ENCODE measurements around the gene GPA33.
A peak's percentile ranks its signal among the peaks of the same experiment; 100 is the strongest.

GPA33 gene

DNA sequence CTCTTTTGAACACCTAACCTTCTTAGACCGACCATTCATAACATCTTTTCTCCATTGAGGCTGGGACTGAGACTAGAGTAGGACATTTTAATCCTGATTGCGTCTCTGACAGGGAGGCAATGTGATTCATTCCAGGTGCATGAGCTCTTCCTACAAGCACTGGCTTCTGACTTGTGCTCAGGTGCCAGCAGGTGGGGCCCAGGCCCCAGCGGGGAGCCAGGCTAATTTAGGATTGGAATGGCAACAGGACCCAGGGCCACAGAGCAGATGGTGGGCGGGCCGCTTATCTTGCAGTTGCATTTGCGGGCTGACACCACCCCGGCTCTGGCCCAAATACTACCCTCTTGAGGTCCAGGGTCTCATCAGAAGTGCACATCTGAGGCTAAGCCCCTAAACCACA, 4.1 kb downstream of the GPA33 start:
- no peak for DNase-seq (ENCODE audit: low read depth)

DNA sequence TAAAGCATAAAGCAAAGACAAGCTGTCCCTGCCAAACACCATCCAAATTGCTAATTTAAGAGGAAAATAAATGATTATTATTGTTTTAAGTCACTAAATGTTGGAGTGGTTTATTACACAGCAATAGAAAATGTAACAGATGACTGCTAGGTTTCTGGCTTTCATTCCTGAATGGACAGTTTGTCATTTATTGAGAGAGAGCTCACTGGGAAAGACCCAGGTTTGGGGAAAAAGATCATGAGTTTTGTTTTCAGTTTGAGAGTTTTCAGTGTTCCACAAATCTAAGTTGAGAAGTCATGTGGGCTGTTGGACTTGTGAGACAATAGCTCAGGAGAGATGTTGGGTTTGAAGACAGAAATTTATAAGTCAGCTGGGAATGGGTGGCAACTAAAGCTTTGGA, 5.4 kb downstream of the GPA33 start:
- no peak for DNase-seq (ENCODE audit: low read depth)

GRCh38 chr1:167083871-167084270, 6.3 kb downstream of the GPA33 start:
- DNase-seq (ENCODE audit: low read depth), result no peak

DNA sequence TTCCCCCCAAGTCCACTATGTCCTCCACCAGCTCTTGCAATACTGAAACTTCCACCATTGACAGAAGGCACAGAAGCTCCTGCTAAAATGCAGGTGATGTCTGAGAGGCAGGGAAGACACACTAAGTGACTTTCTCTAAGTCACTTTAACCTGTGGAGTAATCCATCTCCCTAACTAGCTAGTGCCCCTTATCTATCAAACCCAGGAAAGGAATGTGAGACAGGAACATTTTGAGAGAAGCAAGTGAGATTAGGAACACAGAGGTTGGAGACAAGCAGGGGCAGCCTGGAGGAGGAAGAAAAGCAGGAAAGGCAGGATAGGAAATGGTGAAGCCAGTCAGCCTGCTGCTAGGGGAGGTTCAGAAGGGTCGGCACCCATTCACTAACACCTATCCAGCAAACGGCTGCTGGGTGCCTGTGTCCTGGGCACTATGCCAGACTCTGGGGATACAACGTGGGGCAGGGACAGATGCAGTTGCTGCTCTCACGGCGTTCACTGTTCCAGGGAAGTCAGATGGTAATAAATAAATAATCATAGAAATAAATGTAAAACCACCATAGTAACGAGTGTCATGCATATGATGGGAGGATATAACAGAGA, 7.0 kb downstream of the GPA33 start:
- DNase-seq (ENCODE audit: low read depth), result no peak

- DNase-seq (ENCODE audit: low read depth), result no peak
Measured at GRCh38 chr1:167082511-167083027, 7.6 kb downstream of the GPA33 start.

DNA sequence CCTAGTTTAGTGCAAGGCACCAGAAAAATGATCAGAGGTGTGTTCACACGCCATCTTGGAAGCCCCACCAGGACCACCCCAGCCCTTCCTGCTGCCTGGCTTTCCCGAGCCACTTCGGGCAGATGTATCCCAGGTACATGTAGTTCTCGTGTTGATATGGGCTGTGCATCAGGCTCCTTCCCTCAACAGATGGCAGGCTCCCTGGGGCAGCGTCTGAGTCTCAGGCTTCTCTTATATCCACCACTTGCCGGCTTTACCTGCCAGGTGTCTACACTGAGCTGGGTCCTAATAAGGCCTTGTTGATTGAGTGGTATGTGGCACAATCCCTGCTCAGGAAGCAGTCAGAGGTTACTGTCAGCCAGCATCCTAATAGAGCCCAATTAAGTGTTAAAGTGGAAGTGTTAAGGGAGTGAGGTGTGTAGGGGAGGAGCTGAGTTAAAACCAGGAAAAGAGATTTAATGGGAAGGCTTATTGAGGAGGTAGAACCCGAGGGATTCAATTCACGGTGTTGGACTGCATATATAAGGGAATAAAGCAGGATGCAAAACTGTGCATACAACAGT, 8.5 kb downstream of the GPA33 start:
- no peak for DNase-seq (ENCODE audit: low read depth)

DNA sequence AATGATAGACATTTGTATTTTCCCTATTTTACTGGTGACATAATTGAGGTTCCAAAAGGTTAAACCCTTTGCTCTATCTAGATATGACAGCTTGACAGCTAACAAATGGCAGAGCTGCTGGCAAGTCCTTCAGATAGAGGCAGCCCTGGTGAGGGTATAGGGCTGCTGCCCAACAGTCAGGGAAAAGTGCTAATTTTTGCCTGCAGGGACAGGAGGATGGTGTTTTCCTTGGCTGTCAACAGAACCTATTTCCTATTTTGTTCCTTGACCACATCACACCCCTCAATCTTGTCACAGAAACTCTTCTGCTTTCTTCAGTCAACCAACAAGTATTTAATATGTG, 12.3 kb downstream of the GPA33 start:
- no peak for DNase-seq (ENCODE audit: low read depth)

DNA sequence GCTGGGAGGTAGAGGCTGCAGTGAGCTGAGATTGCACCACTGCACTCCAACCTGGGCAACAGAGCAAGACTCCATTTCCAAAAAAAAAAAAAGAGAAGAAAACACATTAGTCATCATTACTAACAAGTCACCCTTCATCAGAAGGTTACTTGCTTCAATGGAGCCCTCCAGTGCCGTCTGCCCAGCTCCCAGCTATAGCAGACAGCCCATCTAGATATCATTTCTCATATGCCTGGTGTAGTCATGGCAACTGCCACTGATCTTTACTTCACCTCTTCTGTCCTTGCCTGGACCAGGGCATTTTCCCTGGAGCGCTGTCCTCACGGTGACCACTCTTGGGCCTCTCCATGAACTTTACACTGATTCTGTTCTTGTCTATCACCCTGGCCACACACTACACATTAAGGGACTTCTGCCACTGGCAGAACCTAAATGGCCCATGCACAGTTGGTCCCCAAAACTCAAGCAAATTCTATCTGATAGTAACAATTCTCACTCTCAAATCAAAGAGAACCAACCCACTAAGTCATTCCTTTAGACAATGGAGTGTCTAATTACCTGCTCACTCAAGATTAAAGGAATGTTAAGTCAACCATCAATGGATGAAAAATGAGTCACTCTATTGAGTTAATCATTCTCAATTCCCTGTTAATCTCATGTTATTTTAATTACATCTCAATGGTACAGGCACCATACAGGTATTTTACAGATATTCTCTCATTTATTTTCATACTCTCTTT, 12.9 kb downstream of the GPA33 start:
- DNase-seq (ENCODE audit: low read depth), result no peak

DNA sequence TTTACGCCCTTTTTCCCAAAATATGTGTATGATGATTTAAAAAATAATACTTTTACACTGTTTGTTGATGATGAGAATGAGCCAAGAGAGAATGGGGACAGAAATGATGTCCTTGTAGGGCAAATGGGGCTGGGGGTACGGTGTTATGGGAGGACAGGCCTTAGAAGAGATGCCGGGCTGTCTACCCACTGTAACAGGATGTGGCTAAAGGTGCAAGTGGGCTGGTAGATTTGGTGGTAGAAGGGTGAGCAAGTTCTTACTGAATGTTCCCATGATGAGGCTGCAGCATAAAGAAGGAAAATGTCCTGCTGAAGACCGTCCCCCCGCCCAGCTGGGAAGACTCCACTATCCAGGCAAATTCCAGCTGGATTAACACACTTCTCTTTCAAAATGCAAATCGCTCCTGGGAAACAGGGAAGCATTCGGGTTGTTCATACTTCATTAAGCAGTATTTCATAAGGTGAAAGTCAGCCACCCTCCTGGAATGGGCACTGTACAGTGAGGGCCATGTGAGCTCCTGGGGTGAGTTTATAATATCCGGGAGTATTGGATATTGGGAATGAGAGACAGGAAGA, 14.0 kb downstream of the GPA33 start:
- DNase-seq (ENCODE audit: low read depth), result no peak

DNA sequence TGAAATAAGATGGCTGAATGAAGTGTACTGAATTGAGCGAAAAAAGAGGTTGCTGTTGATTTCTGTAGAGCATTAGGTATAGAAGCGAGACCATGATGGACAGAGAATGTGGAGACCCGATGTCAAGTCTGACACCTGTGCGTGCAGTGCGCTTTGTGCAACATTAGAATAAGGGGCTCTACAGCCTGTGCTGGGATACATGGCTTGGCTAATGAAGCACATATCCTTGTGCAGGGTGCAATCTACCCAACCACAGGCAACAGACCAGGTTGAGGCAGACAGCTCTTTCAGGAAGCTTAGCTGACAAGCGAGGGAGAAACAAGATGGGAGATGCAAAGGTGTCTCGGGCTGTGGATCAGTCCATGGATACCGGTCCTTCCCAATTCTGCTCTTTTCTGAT, 18.9 kb downstream of the GPA33 start:
- DNase-seq (ENCODE audit: low read depth), result no peak

- DNase-seq (ENCODE audit: low read depth), result no peak
Measured at GRCh38 chr1:167068761-167069160, 21.4 kb downstream of the GPA33 start.

GRCh38 chr1:167067904-167068303, 22.3 kb downstream of the GPA33 start:
- DNase-seq (ENCODE audit: low read depth), result no peak

DNA sequence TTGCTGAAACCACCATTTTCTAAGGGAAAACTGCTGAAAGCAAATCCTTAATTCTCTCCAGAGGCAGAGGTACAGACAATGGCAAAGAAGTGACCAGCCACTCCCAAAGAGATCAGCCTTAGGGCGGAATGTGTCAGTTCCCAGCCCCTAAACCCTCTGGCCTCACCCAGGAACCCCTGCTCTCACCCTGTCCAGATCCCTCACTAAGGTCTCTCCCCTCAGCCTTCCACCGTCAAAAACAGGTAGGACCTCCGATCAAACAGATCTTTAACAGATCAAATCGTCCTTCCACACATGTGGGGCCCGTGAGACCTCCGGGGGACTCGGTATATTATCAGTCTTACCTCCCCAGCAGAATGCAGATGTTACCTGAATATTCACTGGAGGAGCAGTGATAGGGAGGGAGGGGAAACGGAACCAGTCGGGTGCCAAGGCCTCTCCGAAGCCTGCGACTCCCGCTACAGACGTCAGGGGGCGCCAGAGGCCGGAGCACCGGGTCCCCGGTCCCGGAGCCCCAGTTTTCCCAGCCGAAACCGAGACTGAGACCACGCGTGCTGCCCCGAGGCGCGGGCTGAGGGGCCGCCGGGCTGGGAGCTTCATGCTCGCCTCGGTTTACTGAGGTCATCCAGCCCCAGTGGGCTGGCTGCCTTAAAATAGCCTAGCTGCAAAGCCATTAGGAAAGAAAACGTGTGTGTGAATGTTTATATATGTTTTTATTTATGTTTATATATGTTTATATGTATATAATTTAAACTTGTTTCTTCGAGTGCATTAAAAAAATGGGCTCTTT, 23.6 kb downstream of the GPA33 start:
- DNase-seq (ENCODE audit: low read depth), result peak; percentile 69

DNA sequence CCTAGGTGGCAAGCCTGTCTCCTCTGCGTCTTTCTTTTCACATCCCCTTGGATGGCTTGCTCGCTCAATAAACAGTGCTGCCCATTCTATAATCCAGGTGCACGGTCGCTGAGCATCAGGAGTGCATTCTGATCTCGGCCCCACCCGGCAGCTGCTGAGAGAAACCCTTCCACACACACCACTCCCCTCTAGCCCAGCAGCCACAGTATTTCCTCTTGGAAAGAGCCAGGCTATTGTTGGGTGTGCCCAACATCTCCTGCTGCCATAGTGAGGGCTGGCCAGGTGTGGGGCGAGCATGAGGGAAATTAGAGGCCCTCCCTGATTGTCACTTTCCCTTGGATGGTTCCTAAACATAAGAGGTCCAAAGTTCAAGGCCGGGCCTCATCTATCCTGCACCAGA, 24.7 kb downstream of the GPA33 start:
- no peak for DNase-seq (ENCODE audit: low read depth)

- DNase-seq (ENCODE audit: low read depth), result no peak
Measured at GRCh38 chr1:167064621-167065020, 25.6 kb downstream of the GPA33 start.

- no peak for DNase-seq (ENCODE audit: low read depth)
Measured at GRCh38 chr1:167061073-167061464, 29.1 kb downstream of the GPA33 start.

DNA sequence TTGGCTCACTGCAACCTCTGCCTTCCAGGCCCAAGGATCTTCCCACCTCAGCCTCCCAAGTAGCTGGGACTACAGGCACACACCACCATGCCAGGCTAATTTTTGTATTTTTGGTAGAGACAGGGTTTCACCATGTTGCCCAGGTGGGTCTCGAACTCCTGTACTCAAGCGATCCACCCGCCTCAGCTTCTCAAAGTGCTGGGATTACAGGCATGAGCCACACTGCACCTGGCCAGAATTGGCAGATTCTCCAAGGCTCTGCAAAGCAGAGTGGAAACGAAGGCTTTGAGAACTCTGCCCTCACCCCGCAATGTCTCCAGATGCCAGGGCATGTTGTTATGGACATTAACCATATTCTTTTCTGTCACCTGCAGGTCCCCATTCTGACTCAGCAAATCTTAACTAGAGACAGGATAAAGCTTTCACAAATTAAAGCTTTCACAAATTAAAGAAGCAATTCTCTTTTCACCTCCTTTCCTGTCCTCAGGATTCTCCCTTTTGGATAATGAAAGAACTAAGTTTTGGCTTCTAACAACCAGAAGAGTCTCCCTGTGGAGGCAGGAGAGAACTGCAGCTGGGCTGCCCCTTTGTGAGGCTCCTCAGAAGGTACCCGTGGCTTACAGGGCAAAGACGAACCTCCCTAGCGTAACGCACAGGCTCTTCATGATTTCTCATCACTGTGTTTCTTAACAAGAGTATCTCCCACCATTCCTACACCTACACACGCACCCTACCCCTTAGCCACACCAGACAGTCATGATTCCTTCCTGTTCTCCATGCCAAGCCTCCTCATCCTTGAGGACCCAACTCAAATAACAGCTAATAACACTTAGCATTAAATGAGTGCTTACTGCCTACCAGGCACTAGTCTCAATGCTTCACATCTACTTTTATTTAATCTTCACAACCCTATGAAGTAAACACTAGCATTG, 29.8 kb downstream of the GPA33 start:
- DNase-seq (ENCODE audit: low read depth), result no peak

GRCh38 chr1:167059809-167060107, 30.4 kb downstream of the GPA33 start:
- DNase-seq (ENCODE audit: low read depth), result no peak

GRCh38 chr1:167059045-167059808, 30.9 kb downstream of the GPA33 start:
- peak; percentile 55 for DNase-seq (ENCODE audit: low read depth)

GRCh38 chr1:167057241-167057688, 32.9 kb downstream of the GPA33 start:
- no peak for DNase-seq (ENCODE audit: low read depth)
